Amniotic epithelial cell (primary cell): ENCODE data around the gene ZCWPW1.
A peak's percentile ranks its signal among the peaks of the same experiment; 100 is the strongest.
"Not testable (repeated sequence)": the region's sequence is repeated elsewhere in the genome, so short reads cannot be mapped to it uniquely, and the experiment has no call there.

Source experiments
- DNase-seq: peaks from one replicate; pipeline ENCODE4 v3.0.0-alpha.2; 2010; ENCODE audit warnings: low read depth

Gene ZCWPW1

DNA sequence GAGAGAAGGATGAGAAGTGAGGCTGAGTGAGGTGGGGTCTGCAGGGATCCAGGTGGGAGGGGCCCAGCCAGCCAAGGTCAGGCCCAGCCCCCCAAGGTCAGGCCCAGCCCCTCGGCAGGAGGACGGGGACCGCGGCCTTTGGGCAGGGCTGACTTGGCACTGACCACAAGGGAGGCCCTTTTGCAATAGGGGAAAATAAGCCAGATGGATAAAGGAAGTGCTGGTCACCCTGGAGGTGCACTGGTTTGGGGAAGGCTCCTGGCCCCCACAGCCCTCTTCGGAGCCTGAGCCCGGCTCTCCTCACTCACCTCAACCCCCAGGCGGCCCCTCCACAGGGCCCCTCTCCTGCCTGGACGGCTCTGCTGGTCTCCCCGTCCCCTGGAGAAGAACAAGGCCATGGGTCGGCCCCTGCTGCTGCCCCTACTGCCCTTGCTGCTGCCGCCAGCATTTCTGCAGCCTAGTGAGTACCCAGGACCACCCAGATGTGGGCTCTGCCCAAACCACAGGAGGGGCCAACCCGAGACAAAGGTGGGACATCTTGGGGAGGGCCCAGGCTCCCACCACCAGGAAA is 55.2 kb downstream of the ZCWPW1 start, which contains the start of gene PILRA:
Gene PILRA, plus strand, starts transcription at position 227 of the 571 bp plus-strand sequence. Its CDS starts 170 bp downstream, at position 397.
- DNase-seq: peak; percentile 22

DNA sequence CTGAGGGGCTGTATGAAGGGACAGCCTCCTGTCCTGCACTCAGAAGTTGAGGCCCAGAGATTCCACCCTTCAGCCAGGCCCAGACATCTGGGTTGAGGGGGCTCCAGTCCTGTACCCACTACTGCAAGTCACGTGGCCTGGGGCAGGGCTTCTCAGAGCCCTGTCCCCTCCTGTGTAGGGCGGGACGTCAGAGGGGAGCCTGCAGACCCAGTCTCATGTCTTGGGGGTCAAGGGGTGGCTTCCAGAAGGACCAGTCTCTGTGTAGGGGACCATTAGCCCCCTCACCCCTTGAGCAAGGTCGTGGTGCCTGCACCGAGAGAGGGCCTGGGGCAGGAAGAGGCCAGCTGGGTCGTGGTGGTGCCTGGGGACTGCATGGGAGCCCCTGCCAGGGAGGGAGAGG is 55.8 kb downstream of the ZCWPW1 start:
- DNase-seq: no peak

DNA sequence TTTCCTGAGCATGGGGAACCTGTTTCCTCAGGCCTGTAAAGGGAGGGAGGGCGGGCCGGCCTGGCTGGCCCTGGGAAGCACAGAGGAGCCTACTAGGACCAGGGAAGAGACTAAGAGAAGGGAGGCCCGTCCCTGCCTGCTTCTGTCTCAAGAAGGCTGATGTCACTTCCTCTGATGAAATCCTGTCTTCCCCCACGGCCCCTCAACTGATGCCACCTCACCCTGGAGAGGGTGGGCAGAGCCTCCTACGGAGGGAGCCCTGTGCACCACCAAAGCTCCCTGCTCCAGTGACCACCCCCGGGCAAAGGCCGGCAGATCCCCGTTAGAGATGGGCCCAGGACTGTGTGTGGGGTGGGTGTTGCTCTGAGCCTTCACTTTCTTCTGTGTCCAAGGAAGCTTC is 56.2 kb downstream of the ZCWPW1 start:
- DNase-seq: peak; percentile 77

DNA sequence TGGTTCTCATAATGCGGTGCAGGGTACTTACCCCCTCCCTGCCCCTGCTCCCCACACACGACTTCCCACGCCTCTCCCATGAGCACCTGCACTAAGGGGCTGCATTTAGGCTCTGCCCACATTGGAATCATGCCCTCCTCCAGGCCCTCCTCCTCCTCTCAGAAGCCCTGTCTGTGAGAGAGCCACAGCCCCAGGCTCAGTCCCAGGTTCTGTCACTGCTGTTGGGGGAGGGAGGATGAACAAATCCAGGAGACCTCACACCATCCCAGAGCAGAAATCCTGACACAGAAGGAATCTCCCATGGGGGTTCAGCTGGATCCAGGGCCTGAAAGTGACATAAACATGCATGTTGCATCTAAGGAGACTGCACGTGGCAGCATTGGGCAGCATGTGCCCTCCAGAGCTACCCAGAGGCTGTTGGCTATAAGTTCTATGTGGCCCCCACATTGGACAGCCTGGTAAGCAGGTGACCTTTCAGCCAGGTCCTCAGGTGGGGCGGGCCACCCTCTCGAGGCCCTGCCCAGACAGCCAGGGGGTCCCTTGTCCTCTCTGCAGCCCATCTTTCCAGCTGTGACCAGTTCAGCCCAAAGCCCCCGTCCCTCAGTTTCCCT is 56.8 kb downstream of the ZCWPW1 start:
- no peak for DNase-seq

DNA sequence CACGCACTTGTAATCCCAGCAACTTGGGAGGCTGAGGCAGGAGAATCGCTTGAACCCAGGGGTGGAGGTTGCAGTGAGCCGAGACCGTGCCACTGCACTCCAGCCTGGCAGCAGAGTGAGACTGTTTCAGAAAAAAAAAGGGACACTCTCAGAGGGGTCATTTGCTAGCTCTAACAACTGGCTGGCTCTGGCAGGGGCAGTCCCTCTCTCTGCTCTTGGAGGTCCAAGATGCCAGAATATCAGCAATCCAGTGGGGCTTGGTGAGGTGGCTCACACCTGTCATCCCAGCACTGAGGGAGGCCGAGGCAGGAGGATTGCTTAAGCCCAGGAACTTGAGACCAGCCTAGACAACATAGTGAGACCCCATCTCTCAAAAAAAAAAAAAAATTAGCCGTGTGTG is 57.8 kb downstream of the ZCWPW1 start:
- no peak for DNase-seq

DNA sequence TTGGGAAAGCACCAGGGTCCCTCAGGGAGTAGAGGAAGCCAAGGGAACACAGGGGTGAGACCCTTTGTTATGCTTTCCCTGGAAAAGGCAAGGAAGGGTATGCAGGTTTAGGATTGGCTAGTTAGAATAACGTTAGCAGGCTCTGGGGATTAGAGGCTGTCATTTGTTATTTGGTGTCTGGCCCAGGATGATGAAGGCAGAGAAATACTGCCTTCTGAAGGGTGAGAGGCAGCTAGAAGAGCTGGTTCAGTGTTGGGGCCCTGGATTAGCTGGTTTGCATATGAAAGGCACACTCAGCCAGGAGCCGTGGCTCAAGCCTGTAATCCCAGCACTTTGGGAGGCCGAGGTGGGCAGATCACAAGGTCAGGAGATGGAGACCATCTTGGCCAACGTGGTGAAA is 58.2 kb downstream of the ZCWPW1 start:
- DNase-seq: no peak

DNA sequence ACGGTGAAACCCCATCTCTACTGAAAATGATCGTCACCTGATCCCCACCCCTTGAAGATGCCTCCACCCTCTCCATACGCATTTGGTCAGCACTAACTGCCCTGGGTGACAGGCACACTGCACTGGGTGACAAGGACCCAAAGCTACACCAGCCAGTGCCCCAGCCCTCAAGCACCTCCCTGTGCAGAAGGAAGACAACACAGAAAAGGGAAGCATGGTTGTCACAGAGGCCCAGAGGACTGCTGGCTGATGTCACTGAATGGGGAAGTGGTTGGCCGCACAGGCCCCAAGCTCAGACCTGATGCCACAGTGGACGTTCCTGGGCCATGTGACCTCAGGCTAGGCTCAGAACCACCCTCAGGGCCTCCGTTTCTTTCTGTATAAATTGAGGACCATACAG is 59.4 kb downstream of the ZCWPW1 start:
- no peak for DNase-seq

DNA sequence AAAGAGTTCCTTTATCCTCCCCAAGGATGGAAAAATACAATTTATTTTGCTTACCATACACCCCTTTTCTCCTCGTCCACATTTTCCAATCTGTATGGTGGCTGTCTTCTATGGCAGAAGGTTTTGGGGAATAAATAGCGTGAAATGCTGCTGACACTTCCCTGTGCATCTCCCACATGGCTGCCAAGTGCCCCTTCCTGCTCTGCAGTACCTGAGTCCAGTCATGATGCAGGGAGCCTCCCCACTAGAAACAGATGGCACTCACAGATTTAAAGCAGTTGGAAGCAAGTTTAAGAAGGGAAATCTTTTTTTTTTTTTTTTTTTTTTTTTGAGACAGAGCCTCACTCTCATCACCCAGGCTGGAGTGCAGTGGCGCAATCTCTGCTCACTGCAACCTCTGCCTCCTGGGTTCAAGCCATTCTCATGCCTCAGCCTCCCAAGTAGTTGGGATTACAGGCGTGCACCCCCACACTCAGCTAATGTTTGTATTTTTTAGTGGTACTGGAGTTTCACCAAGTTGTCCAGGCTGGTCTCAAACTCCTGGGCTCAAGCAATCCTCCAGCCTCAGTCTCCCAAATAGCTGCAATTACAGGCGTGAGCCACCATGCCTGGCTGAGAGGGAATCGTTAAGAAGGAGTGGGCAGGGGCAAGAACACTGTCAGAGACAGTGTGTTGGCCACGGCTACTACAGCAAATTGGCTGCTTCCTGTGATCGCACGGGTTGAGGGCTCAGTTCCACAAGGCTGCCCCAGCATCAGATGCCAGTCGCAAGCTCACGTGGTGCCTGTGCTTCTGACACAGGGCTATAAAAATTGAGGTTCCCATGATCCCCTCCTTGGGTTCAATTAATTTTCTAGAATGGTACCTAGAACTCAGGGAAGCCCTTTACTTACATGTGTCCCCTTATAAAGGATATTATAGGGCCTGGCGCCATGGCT is 60.6 kb downstream of the ZCWPW1 start:
- no peak for DNase-seq

DNA sequence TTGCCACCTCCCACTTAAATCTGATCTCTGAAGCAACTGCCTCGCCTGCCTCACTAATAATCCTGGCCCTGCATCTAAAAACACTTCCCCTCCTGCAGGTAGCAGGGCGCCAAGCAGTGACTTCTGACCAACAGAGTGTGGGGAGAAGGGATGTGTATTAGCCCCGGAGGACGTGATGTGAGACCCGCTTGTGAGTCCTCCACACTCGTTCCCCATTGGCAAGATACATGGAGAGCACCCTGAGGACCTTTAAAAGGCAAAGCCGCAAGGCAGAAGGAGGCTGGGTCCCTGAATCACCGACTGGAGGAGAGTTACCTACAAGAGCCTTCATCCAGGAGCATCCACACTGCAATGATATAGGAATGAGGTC is 61.3 kb downstream of the ZCWPW1 start:
- DNase-seq: no peak

DNA sequence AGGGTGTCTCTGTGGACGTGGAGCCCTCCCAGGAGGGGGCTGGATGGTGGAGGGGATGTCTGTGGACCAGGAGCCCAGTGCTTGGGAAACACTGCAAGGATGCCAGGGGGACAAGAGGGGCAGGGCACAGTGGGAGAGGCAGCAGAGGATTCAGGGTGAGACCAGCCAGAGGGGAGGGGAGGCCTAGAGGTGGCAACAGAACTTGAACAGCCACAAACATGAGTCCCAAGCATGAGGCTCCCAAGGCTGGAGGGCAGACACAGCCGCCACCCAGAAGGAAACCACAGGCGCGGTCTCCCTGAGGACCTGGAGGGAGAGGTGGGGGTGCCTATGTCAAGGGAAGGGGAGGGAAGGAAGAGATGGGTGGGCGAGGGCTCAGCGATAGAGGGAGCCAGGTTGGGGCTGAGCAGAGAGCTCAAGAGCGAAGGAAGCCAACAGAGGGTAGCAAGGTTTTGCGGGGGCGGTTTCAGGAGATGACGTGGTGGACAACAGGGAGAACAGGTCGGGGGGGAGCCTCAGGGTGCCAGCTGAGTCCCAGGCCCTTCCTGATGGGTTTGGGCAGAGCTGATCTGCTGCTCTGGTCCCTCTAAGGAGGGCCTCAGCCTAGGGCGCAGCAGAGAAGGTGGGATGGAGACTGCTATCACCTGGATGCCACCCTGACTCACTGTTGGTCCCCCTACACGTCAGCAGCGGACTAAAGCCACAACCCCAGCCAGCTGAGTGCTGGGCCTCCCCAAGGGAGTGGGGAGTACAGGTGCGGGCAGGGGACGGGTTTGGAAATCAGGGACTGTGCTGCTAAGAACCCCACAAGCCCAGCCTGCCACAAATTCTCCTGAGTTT is 61.9 kb downstream of the ZCWPW1 start:
- DNase-seq: no peak

DNA sequence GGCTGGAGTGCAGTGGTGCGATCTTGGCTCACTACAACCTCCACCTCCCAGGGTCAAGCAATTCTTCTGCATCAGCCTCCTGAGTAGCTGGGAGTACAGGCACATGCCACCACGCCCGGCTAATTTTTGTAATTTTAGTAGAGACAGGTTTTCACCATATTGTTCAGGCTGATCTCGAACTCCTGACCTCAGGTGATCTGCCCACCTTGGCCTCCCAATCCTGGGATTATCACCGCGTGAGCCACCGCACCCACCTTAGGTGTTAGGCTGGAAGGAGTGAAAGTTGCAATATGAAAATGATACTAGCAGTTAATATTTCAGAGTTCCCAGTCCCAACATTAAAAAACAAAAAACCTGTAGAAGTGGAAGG is 62.5 kb downstream of the ZCWPW1 start:
- not testable (repeated sequence) for DNase-seq

DNA sequence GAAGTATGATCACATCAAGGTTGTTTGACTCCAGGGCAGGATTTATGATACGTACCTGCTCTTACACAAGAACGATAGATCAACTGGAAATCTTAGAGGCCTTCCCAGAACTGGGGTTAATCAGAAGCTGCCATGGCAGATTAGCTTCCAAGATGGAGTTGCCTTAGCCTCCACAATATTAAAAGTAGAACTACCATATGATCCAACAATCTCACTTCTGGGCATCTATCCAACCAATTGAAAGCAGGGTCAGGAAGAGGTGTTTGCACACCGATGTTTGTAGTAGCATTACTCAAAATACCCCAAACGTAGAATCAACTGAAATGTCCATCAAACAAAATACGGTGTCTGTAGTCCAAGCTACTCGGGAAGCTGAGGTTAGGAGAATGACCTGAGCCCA is 64.0 kb downstream of the ZCWPW1 start:
- no peak for DNase-seq

DNA sequence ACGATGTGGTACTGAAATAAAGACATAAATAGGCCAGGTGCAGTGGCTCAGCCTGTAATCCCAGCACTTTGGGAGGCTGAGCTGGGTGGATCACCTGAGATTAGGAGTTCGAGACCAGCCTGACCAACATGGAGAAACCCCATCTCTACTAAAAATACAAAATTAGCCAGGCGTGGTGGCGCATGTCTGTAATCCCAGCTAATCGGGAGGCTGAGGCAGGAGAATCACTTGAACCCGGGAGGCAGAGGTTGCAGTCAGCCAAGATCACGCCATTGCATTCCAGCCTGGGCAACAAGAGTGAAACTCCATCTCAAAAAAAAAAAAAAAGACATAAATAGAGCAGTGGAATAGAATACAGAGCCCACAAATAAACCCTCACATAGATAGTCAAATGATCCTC is 64.7 kb downstream of the ZCWPW1 start:
- DNase-seq: not testable (repeated sequence)

DNA sequence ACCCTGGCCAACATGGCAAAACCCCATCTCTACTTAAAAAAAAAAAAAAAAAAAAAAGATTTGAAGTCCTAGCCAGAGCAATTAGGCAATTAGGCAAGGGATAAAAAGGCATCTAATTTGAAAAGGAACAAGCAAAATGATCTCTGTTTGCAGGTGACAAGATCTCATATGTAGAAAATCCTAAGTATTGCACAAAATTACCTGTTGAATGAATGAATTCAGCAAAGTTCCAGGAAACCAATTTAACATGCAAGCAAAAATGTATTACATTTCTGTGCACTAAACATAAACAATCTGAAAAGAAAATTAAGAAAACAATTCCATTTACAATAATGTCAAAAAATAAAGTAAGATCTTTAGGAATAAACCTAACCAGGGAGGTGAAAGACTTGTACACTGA is 65.4 kb downstream of the ZCWPW1 start:
- DNase-seq: no peak

DNA sequence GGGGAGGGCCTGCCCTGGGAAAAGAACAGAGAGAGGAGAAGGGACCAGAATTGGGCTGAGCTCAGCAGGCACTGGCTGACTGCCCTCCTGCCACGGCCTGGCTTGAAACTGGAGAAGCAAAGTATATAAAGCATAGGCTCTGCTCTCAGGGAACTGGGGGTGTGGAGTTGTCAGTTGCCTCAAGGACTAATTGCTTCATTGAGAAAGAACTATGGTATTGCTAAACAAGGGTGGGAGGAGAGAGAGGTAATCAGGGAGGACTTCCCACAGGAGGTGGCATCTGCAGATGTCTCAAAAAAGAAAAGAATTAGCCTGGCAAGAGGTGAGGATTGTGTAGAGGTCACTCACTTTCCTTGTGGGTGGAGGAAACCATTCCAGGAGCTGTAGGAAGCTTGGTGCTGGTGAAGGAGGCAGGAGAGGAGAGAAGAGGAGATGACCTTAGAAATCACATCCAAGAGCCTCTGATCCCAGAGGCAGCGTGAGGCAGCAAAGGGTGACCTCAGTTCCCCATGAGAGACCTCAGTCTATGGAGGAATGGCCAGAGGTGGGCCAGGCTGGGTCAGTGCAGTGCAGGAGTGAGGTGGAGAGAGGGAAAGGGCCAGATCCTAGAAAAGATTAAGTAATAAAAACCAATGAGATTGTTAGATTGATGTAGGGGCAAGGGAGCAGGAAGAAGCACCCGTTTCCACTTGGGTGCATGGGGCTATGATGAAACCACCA is 68.2 kb downstream of the ZCWPW1 start:
- DNase-seq: peak; percentile 47

DNA sequence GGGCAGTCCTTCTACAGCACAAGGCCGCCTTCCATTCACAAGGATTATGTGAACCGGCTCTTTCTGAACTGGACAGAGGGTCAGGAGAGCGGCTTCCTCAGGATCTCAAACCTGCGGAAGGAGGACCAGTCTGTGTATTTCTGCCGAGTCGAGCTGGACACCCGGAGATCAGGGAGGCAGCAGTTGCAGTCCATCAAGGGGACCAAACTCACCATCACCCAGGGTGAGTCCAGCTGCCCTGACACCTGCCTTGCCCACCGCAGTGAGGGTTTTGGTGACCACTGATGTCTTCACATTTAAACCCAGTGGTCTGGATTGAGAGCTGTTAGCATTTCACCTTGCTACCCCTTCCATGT is 69.7 kb downstream of the ZCWPW1 start:
- no peak for DNase-seq

DNA sequence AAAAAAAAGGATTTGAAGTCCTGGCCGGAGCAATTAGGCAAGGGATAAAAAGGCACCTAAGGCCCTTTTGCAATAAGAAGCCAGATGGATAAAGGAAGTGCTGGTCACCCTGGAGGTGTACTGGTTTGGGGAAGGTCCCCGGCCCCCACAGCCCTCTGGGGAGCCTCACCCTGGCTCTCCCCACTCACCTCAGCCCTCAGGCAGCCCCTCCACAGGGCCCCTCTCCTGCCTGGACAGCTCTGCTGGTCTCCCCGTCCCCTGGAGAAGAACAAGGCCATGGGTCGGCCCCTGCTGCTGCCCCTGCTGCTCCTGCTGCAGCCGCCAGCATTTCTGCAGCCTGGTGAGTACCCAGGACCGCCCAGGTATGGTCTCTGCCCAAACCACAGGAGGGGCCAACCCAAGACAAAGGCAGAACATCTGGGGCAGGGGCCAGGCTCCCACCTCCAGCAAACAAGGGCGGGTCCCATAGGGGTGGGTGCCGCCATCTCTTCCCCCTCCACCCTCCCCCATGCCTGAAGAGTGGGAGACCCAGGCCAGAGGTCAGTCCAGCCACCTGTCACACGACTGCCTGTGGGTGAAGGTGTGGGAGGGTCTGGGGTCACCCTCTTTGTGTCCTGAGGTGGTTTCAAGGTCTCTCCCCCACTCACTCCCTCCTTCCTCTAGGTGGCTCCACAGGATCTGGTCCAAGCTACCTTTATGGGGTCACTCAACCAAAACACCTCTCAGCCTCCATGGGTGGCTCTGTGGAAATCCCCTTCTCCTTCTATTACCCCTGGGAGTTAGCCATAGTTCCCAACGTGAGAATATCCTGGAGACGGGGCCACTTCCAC is 70.3 kb downstream of the ZCWPW1 start, which contains the start of gene PILRB:
Gene PILRB, plus strand, starts transcription at position 91 of the 830 bp plus-strand sequence. Its CDS starts 186 bp downstream, at position 277.
- no peak for DNase-seq

DNA sequence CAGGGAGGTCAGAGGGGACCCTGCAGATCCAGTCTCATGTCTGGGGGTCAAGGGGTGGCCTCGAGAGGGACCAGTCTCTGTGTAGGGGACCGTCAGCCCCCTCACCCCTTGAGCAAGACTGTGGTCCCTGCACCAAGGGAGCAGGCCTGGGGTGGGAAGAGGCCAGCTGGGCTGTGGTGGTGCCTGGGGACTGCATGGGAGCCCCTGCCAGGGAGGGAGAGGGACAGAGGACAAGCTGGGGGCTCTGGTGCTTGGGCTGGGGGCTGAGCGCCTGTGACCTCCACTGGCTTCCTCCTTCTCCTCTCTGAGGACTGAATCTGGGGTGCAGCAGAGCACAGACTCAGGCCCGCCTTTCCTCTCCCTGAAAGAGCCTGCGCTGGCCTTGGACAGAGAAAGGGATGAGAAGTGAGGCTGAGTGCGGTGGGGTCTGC is 71.4 kb downstream of the ZCWPW1 start:
- DNase-seq: no peak

DNA sequence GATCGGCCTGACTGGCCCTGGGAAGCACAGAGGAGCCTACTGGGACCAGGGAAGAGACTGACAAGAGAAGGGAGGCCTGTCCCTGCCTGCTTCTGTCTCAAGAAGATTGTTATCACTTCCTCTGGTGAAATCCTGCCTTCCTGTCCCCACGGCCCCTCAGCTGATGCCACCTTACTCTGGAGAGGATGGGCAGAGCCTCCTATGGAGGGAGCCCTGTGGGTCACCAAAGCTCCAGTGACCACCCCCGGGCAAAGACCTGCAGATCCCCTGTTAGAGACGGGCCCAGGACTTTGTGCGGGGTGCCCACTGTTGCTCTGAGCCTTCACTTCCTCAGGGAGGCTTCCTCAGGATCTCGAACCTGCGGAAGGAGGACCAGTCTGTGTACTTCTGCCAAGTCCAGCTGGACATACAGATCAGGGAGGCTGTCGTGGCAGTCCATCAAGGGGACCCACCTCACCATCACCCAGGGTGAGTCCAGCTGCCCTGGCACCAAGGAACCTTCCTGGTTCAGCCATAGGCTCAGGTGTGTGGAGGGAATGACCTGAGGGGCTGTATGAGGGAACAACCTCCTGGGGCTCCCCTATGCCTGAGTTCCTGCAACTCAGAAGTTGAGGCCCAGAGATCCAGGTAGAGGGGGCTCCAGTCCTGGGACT is 72.0 kb downstream of the ZCWPW1 start:
- no peak for DNase-seq

DNA sequence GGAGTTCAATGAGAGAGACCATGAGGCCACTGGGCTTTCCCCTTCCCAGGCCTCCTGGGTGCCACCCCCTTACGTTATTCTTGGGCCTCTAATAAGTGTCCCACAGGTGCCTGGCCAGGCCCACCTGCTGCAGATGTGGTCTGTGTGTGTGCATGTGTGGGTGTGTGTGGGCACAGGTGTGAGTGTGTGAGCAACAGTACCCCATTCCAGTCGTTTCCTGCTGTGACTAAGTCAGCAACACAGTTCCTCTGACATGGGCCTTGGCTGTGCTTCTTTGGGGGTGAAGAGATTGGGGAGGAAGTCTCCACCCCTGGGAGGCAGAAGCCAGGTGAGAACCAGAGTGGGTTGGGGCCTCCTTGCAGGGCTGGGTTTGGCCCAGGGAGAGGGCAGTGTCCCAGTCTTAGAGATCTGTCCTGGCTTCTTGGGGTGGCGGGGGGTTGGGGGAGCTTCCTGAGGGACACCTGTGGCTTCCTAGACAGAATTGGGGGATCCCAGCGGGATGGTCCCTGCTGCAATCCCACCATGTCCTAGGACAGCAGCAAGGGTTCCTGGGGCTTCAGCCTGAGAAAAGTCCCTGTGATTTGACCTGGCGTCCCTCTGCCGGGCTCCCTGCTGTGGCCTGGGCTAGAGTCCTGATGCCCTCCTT is 74.7 kb downstream of the ZCWPW1 start:
- DNase-seq: no peak
